MM.1S (cell line): ENCODE results near the gene SNX5.
A peak's percentile ranks its signal among the peaks of the same experiment; 100 is the strongest.

Source experiments
- DNase-seq: peaks from one replicate; pipeline ENCODE4 v3.0.0-alpha.2; 2015
- H2AFZ ChIP-seq: fragments of 300-600 bp; sonication (generic); 2 replicates; pipeline ENCODE4 v1.6.0; 2016; ENCODE audit warnings: antibody characterized with exemption, low read length
- H3F3A ChIP-seq: fragments of 300-600 bp; sonication (generic); 2 replicates; pipeline ENCODE4 v1.6.1; 2016; ENCODE audit warnings: mild to moderate bottlenecking, antibody characterized with exemption, low read length, moderate library complexity, mixed read lengths; ENCODE audit not compliant: insufficient read depth
- H3K27ac ChIP-seq: fragments of 300-600 bp; sonication (generic); 2 replicates; pipeline ENCODE4 v1.5.1; 2016; ENCODE audit warnings: mild to moderate bottlenecking, low read length
- H3K27me3 ChIP-seq: fragments of 300-600 bp; sonication (generic); replicated peaks from 2 replicates; pipeline ENCODE4 v1.6.0; 2016; ENCODE audit warnings: low read length; ENCODE audit not compliant: insufficient read depth
- H3K36me3 ChIP-seq: fragments of 300-600 bp; sonication (generic); replicated peaks from 2 replicates; pipeline ENCODE4 v1.6.1; 2016; ENCODE audit warnings: mild to moderate bottlenecking, low read length, mixed read lengths; ENCODE audit not compliant: insufficient read depth
- H3K4me1 ChIP-seq: fragments of 300-600 bp; sonication (generic); 2 replicates; pipeline ENCODE4 v1.6.1; 2016; ENCODE audit warnings: low read length, mixed read lengths
- H3K4me2 ChIP-seq: fragments of 300-600 bp; sonication (generic); 2 replicates; pipeline ENCODE4 v1.6.0; 2016; ENCODE audit warnings: low read depth, low read length
- H3K4me3 ChIP-seq: fragments of 300-600 bp; sonication (generic); 2 replicates; pipeline ENCODE4 v1.5.1; 2016; ENCODE audit warnings: low read length, mixed read lengths
- H3K79me2 ChIP-seq: fragments of 300-600 bp; sonication (generic); 2 replicates; pipeline ENCODE4 v1.6.1; 2016; ENCODE audit warnings: mixed run types, low read length, mixed read lengths
- H3K9ac ChIP-seq: fragments of 300-600 bp; sonication (generic); 2 replicates; pipeline ENCODE4 v1.6.1; 2016; ENCODE audit warnings: low read length, mixed read lengths
- H3K9me2 ChIP-seq: fragments of 300-600 bp; sonication (generic); replicated peaks from 2 replicates; pipeline ENCODE4 v1.6.1; 2016; ENCODE audit warnings: mild to moderate bottlenecking, low read length, mixed read lengths; ENCODE audit not compliant: insufficient read depth
- H3K9me3 ChIP-seq: fragments of 300-600 bp; sonication (generic); replicated peaks from 2 replicates; pipeline ENCODE4 v1.6.1; 2016; ENCODE audit warnings: mild to moderate bottlenecking, low read length, mixed read lengths; ENCODE audit not compliant: insufficient read depth
- H4K20me1 ChIP-seq: fragments of 300-600 bp; sonication (generic); 2 replicates; pipeline ENCODE4 v1.6.1; 2016; ENCODE audit warnings: mild to moderate bottlenecking, low read length, moderate library complexity, mixed read lengths; ENCODE audit not compliant: insufficient read depth
- EZH2 ChIP-seq: fragments of 300-600 bp; sonication (generic); optimal IDR thresholded peaks from 2 replicates; pipeline ENCODE3; 2017; ENCODE audit warnings: low read depth, mild to moderate bottlenecking, antibody characterized with exemption, low read length, mixed read lengths
- EZH2phosphoT487 ChIP-seq: fragments of 300-600 bp; sonication (generic); IDR thresholded peaks from 2 replicates; pipeline ENCODE4 v1.6.1; 2018; ENCODE audit warnings: antibody characterized with exemption, low read length
- TF ChIP-seq, protein P1 (sequence below): fragments of 300-600 bp; sonication (generic); IDR thresholded peaks from 2 replicates; pipeline ENCODE4 v1.5.1; 2016; ENCODE audit warnings: antibody characterized with exemption, low read length, mixed read lengths

The SNX5 gene

DNA sequence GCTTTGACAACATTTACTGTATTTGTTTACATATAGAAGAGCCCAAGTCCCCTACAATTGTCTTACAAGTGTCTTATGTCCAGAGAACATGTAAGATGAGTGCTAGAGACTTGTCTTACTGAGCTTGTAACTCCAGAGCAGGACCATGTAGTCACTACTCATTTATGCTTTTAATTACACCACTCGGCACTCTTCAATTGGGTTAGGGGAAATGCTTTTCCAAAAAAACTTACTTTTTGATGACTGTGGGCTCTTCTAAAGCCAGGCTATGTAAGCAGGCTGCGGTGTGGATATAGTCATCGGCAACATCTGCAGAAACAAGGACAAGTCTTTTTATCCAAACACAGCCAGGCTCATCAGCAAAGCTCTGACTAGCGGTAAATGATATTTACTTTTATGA lies 18.7 kb downstream of the SNX5 start:
- Histone ChIP-seq H3K4me1 (peaks cover 41% of the 10 kb centered on the region), H3F3A (peaks cover 61% of the 10 kb centered on the region), H3K9me3 (no peaks in the 10 kb centered on the region), H3K79me2 (peaks cover 100% of the 10 kb centered on the region), H2AFZ (no peak overlapping the region), H4K20me1 (peaks cover 19% of the 10 kb centered on the region; the same call in 1 of the 2 replicates), H3K9me2 (no peaks in the 10 kb centered on the region), H3K4me2 (no peak overlapping the region), H3K36me3 (peaks cover 66% of the 10 kb centered on the region), H3K9ac (no peak overlapping the region), H3K27ac (peak overlapping the region; percentile 15; the same call in 1 of the 2 replicates), H3K27me3 (no peaks in the 10 kb centered on the region), H3K4me3 (no peak overlapping the region)
- DNase-seq = no peak
- TF ChIP-seq EZH2phosphoT487 (no peak), EZH2 (no peak)
- TF ChIP-seq, protein P1, sequence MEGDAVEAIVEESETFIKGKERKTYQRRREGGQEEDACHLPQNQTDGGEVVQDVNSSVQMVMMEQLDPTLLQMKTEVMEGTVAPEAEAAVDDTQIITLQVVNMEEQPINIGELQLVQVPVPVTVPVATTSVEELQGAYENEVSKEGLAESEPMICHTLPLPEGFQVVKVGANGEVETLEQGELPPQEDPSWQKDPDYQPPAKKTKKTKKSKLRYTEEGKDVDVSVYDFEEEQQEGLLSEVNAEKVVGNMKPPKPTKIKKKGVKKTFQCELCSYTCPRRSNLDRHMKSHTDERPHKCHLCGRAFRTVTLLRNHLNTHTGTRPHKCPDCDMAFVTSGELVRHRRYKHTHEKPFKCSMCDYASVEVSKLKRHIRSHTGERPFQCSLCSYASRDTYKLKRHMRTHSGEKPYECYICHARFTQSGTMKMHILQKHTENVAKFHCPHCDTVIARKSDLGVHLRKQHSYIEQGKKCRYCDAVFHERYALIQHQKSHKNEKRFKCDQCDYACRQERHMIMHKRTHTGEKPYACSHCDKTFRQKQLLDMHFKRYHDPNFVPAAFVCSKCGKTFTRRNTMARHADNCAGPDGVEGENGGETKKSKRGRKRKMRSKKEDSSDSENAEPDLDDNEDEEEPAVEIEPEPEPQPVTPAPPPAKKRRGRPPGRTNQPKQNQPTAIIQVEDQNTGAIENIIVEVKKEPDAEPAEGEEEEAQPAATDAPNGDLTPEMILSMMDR = no peak

DNA sequence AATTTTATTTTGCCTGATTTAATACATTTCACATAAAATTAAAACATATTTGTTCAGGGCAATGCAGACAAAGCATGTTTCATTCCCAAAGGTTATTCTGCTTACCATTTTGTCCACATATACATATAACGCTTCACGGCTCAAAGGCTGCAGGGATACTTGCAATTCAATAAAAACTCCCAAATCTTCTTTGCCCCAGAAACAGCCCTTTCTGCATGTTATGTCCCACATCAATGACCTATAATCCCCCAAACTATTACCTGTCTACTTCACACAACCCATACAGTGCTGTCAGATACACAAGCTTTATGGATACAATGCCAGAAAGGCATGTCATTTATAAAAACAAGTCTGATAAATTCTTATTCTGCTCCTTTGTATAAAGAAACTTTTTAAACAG lies 20.2 kb downstream of the SNX5 start:
- Histone ChIP-seq H3F3A (peaks cover 67% of the 10 kb centered on the region), H3K36me3 (peaks cover 63% of the 10 kb centered on the region), H3K9me3 (no peaks in the 10 kb centered on the region), H3K79me2 (peaks cover 86% of the 10 kb centered on the region), H3K9me2 (no peaks in the 10 kb centered on the region), H4K20me1 (peaks cover 21% of the 10 kb centered on the region; the same call in 1 of the 2 replicates), H2AFZ (no peak overlapping the region), H3K4me2 (no peak overlapping the region), H3K4me3 (no peak overlapping the region), H3K9ac (no peak overlapping the region), H3K4me1 (peaks cover 53% of the 10 kb centered on the region), H3K27ac (no peak overlapping the region), H3K27me3 (no peaks in the 10 kb centered on the region)
- no peak for DNase-seq
- TF ChIP-seq EZH2 (no peak), EZH2phosphoT487 (no peak)
- TF ChIP-seq, protein P1 = no peak

DNA sequence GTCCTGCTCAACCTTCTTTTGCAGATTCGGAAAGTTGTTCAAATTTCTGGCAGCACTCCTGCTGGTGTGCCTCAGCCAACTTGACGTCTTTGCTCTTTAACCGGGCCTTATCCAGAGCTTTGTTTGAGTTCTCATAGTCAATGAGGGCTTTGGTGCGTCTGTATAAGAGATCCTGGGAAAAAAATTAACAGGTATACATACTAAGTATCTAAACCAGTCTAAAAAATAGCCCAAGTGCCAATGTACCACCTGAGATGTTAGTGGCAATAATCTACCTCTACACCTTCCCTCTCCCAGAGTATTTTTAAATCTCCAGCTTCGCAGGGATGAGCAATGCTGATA lies 21.1 kb downstream of the SNX5 start:
- peaks cover 14% of the 10 kb centered on the region; the same call in 1 of the 2 replicates for H4K20me1 ChIP-seq
- peaks cover 60% of the 10 kb centered on the region for H3K4me1 ChIP-seq
- peaks cover 56% of the 10 kb centered on the region for H3K36me3 ChIP-seq
- DNase-seq = no peak
- H3K9me2 ChIP-seq = no peaks in the 10 kb centered on the region
- no peak overlapping the region for H3K4me2 ChIP-seq
- no peak for TF ChIP-seq EZH2phosphoT487
- no peak for TF ChIP-seq EZH2
- TF ChIP-seq, protein P1 = no peak
- no peaks in the 10 kb centered on the region for H3K27me3 ChIP-seq
- no peak overlapping the region for H2AFZ ChIP-seq
- H3K9me3 ChIP-seq = no peaks in the 10 kb centered on the region
- peaks cover 76% of the 10 kb centered on the region for H3K79me2 ChIP-seq
- no peak overlapping the region for H3K9ac ChIP-seq
- H3K27ac ChIP-seq = no peak overlapping the region
- no peak overlapping the region for H3K4me3 ChIP-seq
- peaks cover 68% of the 10 kb centered on the region for H3F3A ChIP-seq
